Activated naive CD4-positive, alpha-beta T cell treated with anti-CD3 and anti-CD28 coated beads, Interleukin-2, amount 50 U/mL, for 72 hours (primary cell): ENCODE measurements around the gene PRR5. TPM values are rescaled to one million over a fixed set of nuclear protein-coding genes. Genes with fewer than 3 reads are reported as not detected.

Source experiments
- ATAC-seq, 2 donors: fragments of 150-1000 bp; cut with Tn5 transposase; 2 replicates each; pipeline ENCODE4 v1.10.0; 2021; ENCODE audit warnings: mild to moderate bottlenecking in 2 of 2, moderate library complexity in 2 of 2
- DNase-seq, 2 donors: peaks; one replicate each; pipeline ENCODE4 v3.0.0; 2021 to 2022; ENCODE audit warnings: low spot score in 2 of 2
- H3K27ac Mint-ChIP-seq, 2 donors: one replicate each; pipeline ENCODE4 v1.8.0; 2022; ENCODE audit warnings: mild to moderate bottlenecking in 2 of 2, mixed read lengths in 2 of 2
- H3K36me3 Mint-ChIP-seq, 2 donors: one replicate each; pipeline ENCODE4 v1.8.0; 2022; ENCODE audit warnings: mixed read lengths in 2 of 2
- H3K9me3 Mint-ChIP-seq, 2 donors: one replicate each; pipeline ENCODE4 v1.8.0; 2022; ENCODE audit warnings: mixed read lengths in 2 of 2
- total RNA-seq, 2 donors: library from RNA; stranded (reverse); gene quantifications; one replicate each; pipeline ENCODE4 v1.2.3, GENCODE V29; 2022

The PRR5 gene
- total RNA-seq, 2 donors from 2014 or later: 11.0 to 15.4 TPM

DNA sequence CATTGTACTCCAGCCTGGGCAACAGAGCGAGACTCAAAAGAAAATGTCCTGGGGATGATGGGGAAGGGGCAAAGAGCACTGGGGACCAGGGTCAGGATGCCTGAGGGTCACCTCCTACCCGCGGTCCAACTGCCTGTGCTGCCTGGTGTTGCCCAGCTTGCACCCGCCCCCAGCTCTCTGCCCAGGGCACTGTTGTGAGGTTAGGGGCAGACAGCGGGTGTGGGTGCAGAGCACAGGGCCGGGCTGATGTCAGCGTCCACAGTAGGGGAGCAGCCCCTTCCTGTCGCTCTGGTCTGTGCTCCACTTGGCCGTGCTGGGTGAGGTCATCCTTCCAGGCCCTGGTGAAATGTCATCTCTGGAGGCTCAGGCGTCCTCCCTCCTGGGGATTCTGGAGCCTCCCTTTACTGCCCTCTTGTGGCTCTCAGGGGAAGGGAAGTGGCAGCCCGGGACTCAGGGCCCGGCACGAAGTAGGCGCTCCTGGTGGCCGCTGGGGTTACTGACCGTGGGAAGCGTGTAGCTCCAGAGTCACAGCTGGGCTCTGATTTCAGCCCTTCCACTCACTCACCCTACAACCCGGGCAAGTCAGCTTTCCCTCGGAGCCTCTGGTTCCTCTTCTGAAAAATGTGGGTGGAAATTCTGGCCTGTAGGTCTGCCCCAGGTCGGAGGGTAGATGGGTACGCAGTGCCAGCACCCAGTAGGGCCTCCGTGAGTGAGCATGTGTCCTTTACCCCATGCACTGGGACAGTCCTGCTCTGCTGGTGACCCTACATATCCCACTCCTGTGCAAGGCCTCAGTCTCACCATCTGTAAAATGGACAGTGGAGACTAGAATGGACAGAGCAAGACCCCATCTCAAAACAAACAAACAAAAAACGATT is 17.3 kb upstream of the PRR5 start:
- Mint-ChIP-seq H3K36me3 (no peaks in the 10 kb centered on the region), H3K9me3 (no peaks in the 10 kb centered on the region), H3K27ac (peak overlapping the region; percentile 92 to 99)
- DNase-seq: peak; percentile 83 to 91
- peak; percentile 74 to 84 for ATAC-seq

DNA sequence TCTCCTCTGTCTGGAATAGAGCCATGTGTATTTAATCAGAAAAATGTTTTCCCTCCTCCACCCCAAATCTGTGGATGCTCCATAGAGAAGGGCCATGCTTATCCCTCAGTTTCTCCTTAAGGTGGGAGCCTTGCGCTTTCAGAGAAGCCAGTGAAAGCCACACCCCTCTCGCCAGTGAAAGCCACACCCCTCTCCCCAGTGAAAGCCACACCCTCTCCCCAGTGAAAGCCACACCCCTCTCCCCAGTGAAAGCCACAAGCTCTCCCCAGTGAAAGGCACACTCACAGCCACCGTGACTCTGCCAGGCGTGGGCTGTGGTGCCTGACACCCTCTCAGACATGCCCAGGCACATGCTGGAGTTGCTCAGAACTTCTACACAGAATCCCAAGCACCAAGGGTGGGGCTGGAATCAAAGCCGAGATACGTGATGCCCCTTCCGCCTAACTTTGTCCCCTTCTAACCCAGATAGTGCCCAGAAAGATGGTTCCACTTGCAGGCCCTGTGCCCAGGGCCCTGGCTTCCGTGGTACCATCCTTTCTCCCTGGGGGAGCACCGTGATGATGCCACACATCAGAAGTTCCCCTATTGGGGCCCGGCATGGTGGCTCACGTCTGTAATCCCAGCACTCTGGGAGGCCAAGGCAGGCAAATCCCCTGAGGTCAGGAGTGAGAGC is 16.5 kb upstream of the PRR5 start:
- no peaks in the 10 kb centered on the region for H3K9me3 Mint-ChIP-seq
- ATAC-seq (peak; percentile 81 to 84), DNase-seq (peak; percentile 77 to 90)
- H3K27ac Mint-ChIP-seq: peak overlapping the region; percentile 92 to 99
- H3K36me3 Mint-ChIP-seq: no peaks in the 10 kb centered on the region

DNA sequence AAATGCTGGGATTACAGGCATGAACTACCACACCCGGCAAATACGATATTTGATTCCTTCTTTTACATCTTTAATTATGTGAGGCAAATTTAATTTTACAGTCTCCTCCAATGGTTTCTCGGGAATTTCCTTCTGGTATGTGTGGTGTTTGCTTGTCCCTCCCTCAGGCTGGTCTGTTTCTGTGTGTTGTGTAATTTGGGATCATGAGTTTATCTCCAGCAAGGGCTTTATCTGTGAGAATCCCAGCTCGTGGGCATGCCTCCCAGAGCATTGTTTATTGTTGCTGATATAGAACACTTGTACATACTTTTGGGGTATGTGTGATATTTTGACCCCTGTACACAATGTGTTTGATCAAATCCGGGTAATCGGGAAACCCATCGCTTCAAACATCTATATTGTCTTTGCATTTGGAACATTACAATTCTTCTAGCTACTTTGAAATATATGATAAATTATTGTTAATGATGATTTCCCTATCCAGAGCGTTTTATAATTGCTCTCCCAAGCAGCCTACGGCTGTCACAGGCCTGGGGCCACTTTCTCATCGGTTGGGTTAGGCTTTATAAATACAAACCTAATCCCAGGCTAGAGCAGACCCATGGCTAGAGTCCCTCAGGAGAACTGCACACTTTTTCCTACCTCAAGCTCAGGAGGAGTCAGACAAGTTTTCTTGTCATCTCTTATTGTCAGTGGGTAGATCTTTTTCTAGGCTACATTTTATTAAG is 15.0 kb upstream of the PRR5 start:
- ATAC-seq (no peak), DNase-seq (no peak)
- no peaks in the 10 kb centered on the region for H3K9me3 Mint-ChIP-seq
- H3K27ac Mint-ChIP-seq: peak overlapping the region; percentile 31 to 99
- H3K36me3 Mint-ChIP-seq: no peaks in the 10 kb centered on the region

DNA sequence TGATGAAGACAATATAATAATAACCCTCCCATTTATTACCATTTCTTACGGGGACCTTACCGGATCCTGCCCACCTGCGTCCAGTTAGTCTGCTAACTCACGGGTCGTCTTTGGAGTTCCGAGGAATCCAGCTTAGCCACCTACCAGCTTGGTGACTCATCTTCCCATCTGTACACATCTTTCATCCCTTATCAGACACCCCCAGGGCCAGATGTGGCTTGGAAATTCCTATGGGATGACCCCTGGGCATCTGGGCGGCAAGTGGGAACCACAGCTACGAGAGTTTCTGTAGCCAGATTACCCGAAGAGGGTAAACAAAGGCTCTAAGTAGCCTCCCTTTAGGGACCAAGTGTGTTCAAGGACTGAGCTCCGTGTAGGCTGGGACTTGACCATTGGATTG is 12.8 kb upstream of the PRR5 start:
- no peaks in the 10 kb centered on the region for H3K9me3 Mint-ChIP-seq
- no peak for ATAC-seq
- no peaks in the 10 kb centered on the region for H3K36me3 Mint-ChIP-seq
- H3K27ac Mint-ChIP-seq: peak overlapping the region in 1 of 2 donors; percentile 78
- DNase-seq: no peak

DNA sequence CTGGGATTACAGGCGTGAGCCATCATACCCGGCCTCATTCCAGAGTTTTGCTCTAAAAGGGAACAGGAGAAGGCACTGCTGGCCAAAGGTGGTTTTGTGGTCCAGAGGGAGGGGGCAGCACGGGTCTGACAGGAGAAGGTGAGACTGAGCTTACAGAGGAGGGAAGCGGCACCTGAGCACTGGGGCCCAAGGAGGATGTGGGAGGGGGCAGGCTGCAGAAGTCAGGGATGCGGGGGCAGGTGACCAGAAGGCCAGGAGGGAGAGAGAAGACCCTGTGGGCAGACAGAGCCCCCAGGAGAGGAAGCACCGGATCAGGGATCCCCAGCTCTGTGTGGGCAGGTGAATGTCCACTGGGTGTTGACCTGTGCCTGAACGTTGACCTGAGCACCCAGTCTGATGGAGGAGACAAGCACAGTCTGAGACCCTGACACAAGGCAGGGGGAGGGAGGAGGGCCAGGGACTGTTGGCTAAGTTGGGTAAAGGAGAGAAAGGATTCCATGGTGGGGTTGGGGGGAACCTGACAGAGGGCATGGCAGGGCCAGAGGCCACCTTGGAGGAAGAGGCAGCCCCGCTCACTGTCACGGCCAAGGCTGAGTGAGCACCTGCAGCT is 12.0 kb upstream of the PRR5 start:
- Mint-ChIP-seq H3K9me3 (no peaks in the 10 kb centered on the region), H3K27ac (peak overlapping the region; percentile 60 to 78), H3K36me3 (no peaks in the 10 kb centered on the region)
- no peak for DNase-seq
- no peak for ATAC-seq

DNA sequence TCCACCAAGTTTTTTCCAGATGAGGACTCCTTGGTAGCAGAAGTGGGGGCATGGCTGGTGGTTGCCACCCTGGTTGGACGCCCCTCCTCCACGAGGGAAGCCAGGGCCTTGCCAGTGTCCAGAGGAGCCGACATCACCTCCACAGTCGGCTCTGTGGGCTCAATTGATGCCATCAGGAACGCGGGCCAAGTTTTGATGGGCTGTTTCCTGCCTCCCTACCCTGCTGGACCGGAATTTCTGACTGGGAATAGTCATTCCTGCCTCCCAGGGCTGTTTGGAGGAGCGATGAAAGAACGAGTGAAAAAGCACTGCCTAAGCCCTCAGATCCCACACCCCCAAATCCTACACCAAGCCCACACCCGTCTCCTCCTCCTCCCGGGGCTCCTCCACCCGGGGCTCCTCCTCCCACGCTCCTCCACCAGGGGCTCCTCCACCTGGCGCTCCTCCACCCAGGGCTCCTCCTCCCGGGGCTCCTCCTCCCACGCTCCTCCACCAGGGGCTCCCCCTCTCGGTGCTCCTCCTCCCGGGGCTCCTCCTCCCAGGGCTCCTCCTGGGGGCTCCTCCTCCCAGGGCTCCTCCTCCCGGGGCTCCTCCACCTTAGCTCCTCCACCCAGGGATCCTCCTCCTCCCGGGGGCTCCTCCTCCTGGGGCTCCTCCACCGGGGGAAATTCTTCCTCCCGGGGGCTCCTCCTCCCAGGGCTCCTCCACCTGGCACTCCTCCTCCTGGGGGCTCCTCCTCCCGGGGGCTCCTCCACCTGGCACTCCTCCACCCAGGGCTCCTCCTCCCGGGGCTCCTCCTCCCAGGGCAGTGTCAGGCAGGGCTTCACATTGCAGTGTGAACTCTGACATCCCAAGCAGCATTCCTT is 10.0 kb upstream of the PRR5 start:
- no peak for DNase-seq
- peak in 1 of 2 donors; percentile 22 for ATAC-seq
- H3K36me3 Mint-ChIP-seq: no peaks in the 10 kb centered on the region
- H3K27ac Mint-ChIP-seq: peak overlapping the region in 1 of 2 donors; percentile 69
- H3K9me3 Mint-ChIP-seq: no peaks in the 10 kb centered on the region

DNA sequence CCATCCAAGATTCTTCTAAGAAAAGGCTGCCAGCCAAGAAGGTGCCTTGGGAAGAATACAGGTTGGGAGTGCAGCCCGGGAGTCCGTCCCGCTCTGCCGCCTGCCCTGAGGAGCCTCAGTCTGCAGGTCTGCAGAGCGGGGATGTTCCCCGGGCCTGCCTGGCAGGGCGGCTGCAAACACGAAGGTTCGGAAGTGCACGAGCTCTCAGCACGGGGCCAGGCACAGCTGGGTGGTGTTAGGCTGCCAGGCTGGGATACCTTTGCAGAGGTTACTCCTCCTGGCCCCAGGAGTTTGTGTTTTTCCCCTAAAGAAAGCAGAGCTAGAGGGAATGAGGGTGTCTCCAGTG is 9.4 kb upstream of the PRR5 start:
- DNase-seq (no peak), ATAC-seq (no peak)
- H3K36me3 Mint-ChIP-seq: no peaks in the 10 kb centered on the region
- peak overlapping the region in 1 of 2 donors; percentile 69 for H3K27ac Mint-ChIP-seq
- H3K9me3 Mint-ChIP-seq: no peaks in the 10 kb centered on the region

DNA sequence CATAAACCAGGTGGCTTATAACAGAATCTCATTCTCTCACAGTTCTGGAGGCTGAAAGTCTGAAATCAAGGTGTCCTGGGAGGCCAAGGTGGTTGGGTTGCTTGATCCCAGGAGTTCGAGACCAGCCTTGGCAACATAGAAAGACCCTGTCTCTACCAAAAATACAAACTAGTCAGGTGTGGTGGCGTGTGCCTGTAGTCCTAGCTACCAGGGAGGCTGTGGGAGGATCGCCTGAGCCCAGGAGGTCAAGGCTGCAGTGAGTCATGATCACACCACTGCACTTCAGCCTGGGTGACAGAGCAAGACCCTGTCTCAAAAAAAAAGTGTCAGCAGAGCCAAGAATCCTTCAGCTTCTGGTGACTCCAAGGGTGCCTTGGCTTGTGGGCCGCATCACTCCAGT is 8.9 kb upstream of the PRR5 start:
- Mint-ChIP-seq H3K9me3 (no peaks in the 10 kb centered on the region), H3K27ac (peak overlapping the region in 1 of 2 donors; percentile 69), H3K36me3 (no peaks in the 10 kb centered on the region)
- DNase-seq (no peak), ATAC-seq (peak in 1 of 2 donors; percentile 41)

DNA sequence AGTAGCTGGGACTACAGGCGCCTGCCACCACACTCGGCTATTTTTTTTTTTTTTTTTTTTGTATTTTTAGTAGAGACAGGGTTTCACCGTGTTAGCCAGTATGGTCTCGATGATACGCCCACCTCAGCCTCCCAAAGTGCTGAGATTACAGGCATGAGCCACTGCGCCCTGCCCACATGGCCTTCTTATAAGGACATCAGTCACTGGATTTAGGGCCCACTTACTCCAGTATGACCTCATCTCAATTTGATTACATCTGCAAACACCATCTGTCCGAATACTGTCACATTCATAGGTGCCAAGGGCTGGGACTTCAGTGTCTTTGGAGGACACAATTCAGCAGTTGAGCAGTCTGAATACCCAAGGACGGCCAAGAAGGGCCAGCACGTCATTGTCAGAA is 8.2 kb upstream of the PRR5 start:
- H3K36me3 Mint-ChIP-seq: no peaks in the 10 kb centered on the region
- no peaks in the 10 kb centered on the region for H3K9me3 Mint-ChIP-seq
- no peak overlapping the region for H3K27ac Mint-ChIP-seq
- DNase-seq: no peak
- no peak for ATAC-seq

DNA sequence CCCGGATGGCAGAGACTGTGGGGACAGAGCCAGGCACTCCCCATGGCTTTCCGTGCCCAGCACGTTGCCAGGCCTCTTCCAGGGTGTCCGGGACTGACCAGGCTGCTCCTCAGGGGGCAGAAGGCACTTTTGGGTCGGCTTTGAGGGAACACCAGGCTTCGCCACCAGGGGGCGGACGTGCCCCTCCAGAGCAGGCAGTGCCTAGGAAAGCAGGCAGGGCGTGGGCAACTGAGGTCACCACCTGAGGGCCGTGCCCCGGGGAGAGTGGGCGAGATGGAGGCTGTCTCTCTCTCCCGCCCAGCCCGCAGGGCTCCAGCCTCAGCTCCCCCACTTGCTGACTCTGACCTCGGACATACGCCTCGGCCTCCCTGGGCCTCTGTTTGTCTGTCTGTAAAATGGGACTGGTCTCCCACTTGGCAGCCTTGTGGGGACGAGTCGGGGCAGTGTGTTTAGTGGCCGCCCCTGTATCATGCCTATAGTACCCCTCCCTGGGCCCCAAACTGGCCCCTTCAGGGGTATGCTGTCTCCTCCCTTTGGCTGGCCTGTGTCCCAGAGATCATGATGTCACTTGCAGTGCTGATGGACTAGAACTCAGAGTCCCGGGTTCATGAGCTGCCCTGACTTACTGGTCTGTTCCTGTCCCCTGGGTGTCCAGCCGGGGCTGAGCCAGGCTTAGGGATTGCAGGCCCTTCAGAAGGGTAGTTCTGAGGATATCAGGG is 4.4 kb upstream of the PRR5 start:
- ATAC-seq (peak; percentile 62 to 65), DNase-seq (peak; percentile 82 to 94)
- H3K9me3 Mint-ChIP-seq: no peaks in the 10 kb centered on the region
- H3K36me3 Mint-ChIP-seq: no peaks in the 10 kb centered on the region
- H3K27ac Mint-ChIP-seq: no peak overlapping the region

DNA sequence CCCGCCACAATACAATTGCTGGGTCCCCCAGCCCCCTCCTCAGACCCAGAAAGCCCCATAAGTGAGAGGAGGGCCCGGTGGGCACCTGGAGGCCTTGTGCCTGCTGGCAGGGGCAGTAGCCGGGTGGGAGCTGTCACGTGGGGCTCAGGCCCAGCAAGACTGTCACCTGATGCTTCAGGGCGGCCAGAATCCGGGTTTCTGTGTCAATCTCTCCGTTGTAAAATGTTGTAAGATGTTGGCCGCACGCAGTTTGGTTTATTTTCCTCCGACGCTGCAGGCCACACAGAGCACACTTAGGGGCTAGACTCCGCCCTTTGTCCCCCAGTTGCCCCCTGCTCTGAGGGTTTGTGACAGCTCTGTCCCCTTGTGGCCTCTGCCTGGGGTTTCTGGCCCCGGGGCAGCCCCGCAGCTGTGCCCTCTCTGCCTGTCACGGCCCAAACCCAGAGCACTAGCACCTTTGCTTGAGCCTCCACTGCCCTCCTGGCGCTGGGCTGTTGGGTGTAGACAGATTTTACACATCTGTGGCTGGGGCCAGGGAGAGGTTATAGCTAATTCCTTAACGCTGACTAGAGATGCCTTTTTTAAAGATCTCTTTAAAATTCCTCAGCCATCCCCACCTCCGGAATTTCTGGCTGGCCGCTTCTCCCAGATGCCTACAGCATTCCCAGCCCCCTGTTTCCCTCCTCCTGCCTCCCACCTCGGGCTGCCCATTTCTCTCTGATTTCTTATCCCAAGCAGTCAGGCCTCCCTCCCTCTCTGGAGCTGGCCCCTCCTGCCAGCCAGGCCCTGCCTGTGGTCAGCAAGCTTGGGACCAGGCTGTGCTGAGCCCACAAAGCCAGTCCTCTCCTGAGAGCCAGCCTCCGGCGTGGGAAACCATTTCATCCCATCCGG is 3.2 kb upstream of the PRR5 start:
- H3K9me3 Mint-ChIP-seq: no peaks in the 10 kb centered on the region
- ATAC-seq (no peak), DNase-seq (no peak)
- no peaks in the 10 kb centered on the region for H3K36me3 Mint-ChIP-seq
- H3K27ac Mint-ChIP-seq: peak overlapping the region in 1 of 2 donors; percentile 73

DNA sequence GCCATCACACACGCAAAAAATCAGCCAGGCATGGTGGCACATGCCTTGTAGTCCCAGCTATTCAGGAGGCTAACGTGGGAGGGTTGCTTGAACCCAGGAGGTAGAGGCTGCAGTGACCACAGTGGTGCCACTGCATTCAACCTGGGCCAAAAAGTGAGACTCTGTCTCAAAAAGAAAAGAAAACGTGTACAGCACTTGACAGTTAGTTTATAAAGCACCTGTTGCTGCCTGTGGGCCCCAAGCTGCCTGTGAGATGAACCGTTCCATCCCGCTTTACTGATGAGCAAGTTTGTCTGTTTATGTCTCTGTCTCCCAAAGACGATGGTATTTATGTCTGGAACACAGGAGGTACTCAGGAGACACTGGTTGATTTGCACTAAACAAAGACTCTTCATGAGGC is 1.5 kb upstream of the PRR5 start:
- DNase-seq (no peak), ATAC-seq (no peak)
- Mint-ChIP-seq H3K36me3 (no peaks in the 10 kb centered on the region), H3K9me3 (no peaks in the 10 kb centered on the region), H3K27ac (no peak overlapping the region)

DNA sequence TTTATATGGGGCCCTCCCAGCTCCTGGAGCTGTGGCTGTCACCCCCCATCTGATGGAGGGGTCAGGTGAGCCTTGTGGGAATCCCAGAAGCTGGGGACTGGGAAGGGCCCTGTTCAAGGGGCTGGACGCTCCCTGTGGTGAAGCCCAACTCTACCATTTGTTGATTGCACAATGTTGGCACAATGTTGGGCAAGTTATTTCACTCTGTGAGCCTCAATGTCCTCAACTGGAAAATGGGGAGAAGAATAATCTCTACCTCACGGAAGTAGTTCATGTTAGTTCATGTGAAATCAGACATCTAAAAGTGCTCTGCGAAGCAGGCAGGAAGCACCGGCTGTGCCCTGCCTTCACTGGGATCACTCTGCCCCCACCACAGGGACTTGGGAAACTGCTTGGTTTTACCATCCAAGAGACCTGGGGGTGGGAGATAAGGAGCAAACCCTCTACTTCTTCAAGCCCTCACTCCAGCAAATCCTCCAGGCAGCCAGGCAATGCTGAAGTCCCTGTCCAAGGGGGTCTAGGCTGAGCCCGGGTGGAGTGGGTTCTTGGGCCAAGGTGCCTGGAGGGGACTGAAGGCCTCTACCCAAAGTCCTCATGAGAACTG is 715 bp upstream of the PRR5 start:
- peak overlapping the region in 1 of 2 donors; percentile 30 for H3K27ac Mint-ChIP-seq

DNA sequence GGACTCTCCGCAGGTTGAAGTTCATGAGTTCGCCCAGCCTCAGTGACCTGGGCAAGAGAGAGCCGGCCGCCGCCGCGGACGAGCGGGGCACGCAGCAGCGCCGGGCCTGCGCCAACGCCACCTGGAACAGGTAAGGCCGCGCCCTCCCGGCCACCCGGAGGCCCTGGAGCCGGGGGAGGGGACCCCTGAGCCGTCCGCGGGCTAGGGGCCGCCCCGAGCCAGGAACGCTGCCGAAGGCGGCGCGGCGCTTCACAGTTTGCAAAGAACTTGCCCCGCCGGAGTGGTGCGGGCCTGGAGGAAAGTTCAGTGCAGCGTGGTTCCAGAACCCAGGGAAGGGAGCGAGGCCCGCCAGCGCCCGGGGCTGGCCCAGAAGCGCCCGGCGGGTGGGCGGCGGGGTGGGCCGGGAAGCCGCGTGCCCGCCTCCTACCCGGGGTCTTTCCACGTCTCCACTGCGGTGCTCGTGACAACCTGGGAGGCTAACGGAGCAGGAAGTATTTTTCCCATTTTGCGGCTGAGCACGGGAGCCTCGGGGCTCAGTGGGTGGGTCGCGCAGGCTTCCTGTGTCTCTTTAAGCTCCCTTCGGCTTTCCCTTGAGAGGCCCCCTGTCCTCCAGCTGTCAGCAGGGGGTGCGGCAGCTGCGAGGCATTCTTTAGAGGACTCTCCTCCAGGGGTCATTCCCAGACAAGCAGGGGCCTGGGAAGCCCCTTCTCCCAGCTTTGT is 635 bp downstream of the PRR5 start:
- no peak for DNase-seq
- no peak overlapping the region for H3K27ac Mint-ChIP-seq
- peak; percentile 27 to 30 for ATAC-seq
- H3K9me3 Mint-ChIP-seq: no peaks in the 10 kb centered on the region
- H3K36me3 Mint-ChIP-seq: no peaks in the 10 kb centered on the region

More for the DNA sequence above, 715 bp upstream of the PRR5 start:
- no peaks in the 10 kb centered on the region for H3K9me3 Mint-ChIP-seq
- H3K36me3 Mint-ChIP-seq: no peaks in the 10 kb centered on the region
- DNase-seq (no peak), ATAC-seq (no peak)
